NCI-H345 treated with DMSO at 0.1 percent for 48 hours (cell line): ENCODE results near the gene KDM8.

Source experiments
- DNase-seq: peaks from one replicate; lab custom pipeline; 2025; ENCODE audit not compliant: unreplicated experiment; lab: John Stamatoyannopoulos, UW

Gene KDM8

DNA sequence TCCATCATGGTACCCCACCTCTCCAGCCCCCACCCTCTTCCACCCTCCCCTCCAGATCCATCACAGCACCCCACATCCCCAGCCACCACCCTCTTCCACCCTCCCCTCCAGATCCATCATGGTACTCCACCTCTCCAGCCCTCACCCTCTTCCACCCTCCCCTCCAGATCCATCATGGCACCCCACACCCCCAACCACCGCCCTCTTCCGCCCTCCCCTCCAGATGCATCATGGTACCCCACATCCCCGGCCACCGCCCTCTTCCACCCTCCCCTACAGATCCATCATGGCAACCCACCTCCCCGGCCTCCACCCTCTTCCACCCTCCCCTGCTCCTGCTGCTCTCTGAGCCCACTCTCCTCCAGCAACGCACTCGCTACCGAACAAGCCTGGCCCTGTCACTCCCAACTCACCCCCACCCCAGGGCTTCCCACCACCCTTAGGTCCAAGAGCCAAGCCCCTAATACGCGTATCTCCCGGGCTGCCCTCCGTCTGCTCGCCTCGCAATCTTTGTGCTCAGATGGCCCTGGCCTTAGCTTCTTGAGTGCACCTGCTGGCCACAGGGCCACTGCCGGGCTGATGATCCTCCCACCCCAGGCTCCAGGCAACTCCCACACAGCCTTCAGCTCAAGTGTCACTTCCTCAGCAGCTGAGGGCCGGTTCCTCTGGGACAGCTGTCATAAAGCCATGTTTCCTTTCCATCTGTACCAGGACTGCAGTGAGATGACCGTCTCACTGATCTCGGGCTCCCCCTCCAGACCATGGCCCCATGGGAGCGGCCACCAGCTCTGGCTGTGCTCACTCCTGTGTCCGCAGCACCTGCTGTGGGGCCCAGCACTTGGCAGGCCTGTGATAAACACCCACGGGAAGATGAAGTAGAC lies 25.5 kb downstream of the KDM8 start:
- no peak for DNase-seq

DNA sequence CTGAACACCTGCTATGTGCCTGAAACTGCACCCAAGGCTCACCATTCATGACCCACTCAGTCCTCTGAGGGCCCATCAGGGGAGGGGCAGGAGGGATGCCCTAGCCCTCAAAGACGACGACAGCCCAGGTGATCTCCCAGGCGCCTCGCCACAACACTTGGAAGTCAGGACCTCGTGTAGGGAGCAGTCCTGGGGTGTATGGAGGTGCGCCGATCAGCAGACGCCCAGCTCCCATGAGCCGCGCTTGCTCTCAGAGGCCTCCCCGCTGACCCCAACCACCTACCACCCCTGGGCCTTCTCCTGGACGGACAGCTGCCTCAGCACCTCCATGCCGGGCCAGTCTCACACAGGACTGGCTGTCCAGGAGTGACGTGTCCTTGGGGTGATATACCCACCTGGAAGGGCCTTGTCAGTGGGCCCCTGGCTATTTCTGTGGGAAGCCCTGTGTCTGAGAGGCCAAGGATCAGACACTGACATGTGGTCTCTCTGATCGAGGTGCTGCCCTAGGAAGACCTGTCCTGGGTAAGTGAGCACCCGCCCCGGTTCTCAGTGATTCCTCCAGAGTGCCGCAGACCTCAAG lies 26.7 kb downstream of the KDM8 start:
- no peak for DNase-seq

DNA sequence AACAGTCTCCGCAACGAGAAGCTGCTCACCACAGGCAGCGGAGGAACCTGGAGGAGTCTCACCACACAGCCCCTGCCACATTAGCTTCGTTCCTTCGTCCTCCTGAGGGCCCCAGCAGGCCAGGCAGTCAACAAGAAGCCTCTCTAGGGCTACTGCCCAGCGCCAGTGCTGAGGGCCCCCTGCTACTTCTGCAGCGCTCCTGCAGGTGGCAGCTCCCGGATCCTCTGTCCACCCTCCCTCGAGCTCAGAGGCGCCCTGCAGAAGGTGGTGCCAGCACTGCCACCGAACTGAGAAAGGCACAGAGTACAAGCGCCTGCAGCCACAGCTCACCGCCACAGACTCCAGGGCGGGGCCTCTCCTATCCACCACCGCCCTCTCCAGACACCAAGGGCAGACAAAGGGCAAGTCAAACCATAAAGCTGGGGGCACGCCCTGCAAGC lies 27.3 kb downstream of the KDM8 start:
- DNase-seq: no peak

DNA sequence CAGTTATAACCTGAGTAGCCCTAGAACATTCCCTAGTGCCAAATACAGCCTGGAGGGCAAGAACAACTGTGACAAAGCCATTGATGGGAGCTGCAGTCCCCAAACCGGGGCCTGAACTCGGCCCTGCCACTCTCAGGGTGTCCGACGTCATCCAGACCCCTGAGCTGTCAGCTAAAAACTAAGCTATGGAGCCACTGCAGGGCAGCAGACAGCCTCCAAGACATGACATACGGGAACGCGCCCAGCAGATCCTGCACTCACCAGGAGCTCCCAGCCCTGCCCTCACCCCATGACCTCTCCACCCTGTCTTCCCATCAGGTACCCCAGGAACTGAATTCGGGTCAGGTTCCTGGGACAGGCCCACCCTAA lies 28.4 kb downstream of the KDM8 start:
- no peak for DNase-seq

DNA sequence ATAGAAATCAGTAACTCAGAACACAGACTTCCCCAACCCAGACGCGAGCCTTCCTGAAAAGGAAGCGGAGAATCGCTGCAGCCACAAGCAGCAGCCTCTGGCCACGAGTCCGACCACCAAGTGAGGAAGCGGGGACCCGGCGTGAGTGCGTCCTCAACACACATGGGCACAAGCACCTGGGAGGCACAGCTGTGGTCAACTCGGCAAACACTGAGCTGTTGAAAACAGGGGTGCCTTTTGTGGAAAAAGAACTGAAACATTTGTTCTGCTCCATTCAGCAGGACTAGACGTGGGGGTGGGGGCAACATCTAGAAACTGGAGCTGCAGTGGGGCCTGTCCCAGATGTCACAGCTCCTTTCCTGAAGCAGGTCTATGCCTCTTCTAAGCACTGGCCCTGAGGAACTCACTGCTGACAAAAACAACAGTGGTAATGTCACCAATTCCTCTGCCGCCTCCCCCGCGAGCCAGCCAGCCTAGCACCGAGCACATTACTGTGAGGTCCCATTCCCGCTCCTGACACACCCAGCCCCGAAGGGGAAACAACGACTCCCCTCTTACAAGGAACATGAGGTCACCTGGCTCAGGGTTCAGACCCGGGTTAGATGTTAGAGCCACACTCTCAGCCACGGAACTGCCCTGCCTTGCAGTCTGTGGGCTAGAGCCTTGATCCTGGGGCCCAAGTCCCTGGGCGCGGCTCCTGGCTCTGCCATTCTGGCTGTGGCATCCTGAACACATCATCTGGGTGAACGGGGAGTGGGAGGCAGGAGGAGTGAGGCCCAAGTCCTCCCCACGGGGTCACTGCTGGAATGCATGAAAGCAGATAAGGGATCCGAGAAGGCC lies 29.0 kb downstream of the KDM8 start:
- DNase-seq: no peak

DNA sequence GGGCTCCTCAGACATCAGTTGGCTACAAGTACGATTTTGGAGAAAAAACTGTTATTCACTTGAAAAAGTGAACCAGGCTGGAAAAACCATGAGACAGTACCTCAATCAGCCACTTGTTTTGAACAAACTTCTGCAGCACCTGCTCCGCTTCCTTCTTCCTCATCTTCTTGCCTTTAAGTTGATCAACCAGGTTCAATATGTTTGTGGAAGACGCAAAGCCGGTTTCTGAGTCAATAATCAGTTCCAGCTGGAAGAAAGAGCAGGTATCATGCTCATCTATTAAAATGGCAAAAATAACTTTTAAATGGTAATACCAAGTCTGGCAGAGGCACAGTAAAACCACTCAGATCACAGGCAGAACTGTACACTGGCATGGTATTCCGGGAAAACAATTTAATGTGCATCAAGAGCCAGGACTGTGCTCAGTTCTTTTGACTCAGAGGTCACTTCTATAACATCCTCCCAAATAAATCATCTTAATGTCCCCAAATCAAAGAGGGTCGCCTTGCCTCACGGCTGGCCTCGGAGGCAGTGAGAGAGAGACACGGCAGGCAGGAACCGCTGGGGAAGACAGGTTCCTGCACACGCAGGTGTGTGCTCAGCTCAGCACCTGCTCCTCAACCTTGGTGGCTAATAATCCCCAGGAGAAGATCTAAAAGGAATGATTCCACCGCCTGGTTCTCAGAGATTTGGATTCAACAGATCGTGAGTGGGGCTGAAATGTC lies 29.7 kb downstream of the KDM8 start:
- DNase-seq: no peak

DNA sequence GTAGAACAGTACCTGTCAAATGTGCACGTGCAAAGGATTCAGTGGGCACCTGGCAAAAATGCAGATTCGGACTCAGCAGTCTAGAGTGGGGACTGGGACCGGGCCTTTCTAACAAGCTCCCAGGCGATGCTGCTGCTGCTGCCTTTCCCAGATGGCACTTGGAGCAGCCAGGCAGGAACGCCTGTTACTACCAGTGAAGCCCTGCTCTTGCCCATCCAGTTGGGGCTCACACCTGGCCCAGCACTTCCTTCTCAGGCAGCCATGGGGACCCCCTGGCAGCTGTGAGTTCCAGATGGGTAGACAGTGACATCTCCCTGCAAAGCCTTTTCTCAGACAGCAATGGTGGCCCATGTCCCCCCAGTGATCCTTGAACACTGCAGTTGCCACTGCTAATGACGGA lies 30.4 kb downstream of the KDM8 start:
- DNase-seq: no peak

DNA sequence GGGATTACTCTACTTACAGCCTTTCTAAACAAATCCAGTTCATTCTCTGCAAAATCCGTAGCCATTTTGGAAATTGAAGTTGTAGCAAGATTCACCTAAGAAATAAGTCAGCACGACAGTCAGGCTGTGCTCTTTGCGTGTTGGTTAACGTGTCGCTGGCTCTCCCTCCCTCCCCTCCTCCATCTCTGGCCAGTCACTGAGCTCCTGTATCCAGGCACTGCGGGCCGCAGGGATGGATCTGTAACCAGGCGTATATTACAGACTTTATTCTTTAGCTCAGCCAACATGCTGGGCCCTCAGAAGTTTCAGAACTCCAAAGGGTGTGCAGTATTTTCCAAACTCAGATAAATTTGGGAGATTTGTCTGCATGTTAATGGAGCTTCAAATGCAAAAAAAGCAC lies 30.8 kb downstream of the KDM8 start:
- DNase-seq: no peak

DNA sequence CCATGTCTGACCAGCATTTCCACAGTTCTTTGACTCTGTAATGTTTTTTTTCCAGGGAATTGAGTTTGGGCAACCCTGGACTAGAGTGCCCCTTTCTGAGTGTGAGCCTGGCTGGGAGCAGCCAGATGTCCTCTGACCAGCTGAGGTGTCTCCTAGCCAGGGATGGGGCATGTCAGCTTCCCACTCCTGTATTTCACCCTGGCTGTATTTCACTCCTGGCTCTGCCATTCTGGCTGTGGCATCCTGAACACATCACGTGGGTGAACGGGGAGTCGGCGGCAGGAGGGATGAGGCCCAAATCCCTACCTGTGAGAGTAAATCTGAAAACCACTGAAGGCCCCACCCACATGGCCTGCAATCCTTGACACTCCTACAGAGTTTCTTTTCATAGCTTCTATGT lies 31.3 kb downstream of the KDM8 start:
- DNase-seq: no peak

DNA sequence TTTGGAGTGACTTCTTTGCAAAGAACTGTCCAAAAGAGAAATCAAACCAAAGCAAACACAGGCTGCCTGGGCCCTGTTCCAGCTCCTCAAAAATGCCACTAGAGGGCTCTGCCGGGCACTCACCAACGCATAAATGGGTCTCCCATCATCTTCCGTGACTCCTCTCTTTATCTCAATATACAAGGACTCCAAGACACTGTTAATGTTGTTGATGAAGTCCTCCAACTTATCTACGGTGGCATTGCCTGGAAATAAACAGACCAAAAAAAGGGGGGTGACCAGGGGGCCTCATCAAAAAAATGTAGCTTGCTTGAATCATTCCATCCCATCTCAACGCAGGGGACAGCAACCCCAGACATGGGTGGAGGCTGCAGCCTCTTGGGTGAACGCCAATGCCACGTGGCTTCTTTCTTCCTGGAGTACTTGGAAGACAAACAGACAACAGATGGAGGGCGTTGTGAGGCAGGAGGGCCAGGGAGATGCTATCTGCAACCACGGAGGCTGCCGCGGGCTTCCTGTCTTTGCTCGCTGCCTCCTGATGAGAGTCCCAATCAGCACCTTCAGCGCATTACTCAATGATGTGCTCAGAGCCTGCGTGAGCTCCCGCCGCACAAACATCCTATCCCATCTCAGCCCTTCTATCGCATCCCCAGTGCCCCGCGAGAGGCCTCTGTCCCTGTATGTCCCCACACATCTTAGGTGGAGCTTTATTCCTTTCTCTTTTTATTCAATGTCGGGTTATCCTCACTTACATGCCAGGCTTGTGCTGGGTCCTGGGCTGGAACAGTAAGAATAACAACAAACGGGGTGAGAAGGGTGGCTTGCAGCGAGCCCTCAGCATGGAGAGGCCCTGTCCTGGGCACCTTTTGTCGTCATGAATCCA lies 32.0 kb downstream of the KDM8 start:
- DNase-seq: peak; percentile 52

DNA sequence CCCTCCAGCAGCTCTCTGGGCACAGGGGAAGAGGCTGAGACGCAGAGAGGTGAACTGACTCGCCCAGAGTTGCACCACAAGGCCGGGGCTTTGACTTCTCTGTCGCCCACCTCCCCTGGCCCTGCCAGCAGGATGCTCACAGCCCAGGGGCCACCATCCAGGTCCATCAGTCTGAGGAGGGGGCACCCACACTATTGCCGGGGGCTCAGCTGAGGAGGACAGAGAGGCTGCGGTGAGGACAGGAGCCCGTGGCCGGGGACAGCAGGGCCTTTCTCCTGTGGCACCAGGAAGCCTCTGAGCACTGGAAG lies 32.6 kb downstream of the KDM8 start:
- DNase-seq: no peak

DNA sequence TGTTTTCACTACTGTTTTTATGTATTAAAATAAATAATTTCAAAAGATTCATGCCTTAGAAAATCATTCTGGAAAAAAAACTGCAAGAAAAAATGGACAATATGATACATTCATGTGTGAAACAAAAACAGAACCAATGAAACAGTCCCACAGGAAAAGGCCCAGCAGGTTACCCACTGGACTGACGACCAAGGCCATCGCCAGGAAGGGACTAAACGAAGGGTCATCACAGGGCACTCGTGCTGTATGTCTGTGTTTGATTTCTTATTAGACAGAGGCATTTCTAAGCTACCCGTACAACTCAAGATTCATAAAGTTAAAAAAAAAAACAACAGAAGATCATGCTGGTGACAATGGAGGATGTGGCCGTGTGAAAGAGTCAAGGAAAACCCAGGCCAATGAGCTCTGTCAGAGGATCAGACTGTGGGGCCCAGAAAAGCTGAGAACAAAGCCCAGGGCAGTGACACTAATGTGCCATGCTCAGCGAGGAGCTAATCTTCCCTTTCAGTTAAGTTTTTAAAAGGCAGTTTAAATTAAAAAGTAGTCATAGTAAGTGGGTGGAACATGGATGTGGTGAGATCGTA lies 33.4 kb downstream of the KDM8 start:
- no peak for DNase-seq

DNA sequence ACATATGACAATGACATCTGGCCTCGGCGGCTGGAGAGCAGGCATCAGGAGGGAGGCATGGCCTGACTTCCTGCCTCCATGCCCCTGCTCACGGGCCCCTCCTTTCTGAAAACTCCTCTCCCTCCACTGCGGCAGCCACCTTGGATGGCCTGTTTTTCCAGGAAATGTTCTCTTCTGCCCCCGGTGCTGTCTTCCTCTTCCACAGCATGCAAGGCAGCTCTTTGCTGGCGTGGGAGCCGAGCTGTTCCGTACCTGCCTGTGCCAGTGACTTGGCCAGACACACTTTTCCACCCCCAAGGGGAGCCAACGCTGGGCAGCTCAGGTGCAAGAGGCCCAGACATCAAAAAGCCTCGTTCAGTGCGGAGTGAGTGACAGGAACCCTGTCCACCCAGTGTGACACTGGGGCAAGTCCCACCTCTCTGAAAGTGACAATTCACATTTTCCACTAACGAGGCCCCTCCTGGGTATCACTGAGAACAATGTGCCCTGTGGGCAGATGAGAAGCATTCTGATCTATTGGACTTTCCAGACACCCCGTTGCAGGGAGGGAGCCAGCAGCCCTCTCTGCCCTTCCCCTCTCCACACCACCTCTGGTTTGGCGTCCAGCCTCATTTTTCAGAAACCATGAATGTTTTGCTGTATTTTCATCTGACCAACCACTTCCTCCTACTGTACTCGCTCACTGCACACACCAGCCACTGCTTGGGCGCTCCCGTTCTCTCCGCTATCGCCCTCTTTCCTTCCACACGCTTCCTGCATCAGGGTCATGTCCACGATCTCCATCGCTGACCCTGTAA lies 34.1 kb downstream of the KDM8 start:
- DNase-seq: no peak

DNA sequence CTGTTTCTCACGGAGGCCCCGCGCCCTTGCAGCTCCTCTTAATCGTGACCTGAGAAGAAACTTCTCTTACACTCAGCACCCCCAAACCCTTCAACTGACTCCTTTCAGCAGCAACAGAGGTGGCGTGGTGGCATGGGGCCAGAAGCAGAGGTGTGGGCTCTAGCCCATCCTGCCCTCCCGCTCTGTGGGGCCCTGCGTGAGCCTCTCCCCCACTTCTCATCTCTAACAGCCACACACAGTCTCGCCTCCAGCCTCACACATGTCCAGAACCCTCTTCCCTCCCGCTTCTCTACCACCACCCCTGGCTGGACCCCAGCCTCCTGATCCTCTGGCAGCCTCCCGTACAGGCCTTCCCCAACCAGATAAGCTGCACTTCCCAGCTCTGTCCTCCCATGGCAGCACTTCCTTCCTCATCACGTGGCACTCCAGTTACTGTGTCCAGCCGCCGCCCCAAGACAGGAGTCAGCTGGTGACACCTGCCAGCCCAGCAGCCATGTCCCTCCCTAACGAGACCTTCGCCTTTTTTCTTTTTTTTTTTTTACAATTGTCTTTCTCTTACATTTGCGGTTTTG lies 34.8 kb downstream of the KDM8 start:
- DNase-seq: no peak

DNA sequence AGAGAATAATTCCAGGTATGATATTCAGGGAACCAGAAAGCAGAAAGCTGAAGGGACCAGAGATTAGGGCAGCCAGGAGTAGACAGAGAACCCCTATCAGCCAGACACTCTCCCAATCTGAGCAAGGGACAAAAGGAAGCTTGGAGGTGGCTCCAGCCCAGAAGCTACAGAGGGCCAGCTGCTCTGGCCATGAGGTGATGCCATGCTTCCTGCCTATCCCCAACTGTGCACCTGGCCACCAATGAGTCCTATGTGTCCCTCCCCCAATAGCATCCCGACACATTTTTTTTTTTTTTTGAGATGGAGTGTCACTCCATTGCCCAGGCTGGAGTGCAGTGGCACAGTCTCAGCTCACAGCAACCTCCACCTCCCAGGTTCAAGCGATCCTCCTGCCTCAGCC lies 35.3 kb downstream of the KDM8 start:
- no peak for DNase-seq

DNA sequence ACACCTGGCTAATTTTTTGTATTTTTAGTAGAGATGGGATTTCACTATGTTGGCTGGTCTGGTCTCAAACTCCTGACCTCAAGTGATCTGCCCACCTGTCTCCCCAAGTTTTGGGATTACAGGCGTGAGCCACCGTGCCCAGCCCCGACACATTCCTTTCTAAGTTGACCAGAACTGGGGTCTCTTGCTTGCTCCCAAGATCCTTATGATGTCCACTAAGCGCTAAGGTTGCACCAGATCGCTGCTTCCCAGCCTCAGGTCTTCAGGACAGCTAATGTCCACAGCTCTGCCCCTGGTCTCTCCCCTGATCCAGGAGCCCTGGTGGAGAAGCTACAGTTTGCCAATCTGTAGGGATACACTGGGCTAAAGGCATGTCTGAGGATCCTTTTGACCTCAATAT lies 35.7 kb downstream of the KDM8 start:
- DNase-seq: no peak

DNA sequence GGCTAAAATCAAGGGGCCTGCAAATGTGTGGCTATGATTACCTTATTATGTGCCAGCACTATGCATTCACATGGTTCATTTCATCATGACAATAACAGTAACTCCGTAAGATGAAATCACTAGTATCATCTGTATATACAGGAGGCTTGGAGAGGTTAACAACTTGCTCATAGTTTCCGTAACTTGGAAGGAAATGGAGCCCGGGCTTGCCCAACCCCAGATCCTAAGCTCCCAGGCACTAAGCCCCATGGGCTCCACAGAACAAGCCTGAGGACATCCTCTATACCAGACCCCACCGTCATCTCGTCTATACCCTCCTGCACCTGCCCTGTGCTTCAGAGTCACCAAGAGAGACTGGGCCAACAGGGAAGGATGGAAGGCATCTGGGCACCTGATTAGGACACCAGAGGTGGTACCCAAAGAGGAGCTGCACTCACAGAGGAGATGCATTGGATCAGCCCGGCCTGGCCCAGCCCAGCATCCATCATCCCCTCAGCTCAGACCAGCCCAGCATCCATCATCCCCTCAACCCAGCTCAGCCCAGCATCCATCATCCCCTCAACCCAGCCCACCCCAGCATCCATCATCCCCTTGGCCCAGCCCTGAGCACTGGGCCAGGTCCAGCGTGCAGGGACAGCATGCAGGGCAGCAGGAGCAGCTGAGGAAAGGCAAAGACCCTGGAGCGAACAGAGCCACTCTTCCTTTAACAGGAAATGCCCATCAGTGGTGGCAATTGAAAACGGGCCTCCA lies 36.8 kb downstream of the KDM8 start:
- no peak for DNase-seq

DNA sequence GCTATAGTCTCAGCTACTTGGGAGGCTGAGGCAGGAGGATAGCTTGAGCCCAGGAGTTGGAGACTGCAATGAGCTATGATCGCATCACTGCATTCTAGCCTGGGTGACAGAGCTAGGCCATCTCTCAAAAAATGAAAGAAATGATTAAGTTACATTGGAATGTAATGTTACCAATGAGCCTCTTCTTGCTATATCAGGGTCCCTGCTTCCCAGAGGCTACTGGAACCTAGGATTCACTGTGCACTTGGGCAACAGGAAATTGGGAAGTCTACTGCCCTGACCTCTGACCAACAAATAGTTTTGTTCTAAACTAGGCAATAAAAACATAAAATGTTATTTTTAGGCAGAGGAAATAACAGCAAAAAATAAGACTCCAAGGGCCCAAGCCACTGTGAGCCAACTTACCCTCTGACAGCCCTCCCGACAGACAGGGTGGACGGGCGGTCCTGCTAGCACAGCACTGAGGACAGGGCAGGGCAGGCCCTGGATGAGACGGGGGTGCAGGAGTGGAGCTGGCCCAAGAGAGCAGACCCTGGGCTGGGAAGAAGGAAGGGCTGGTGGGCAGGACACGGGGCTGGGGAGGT lies 37.7 kb downstream of the KDM8 start:
- no peak for DNase-seq
